KMS-11 (cell line): ENCODE data around the gene UBE2H.

Experiments used
- H2AFZ ChIP-seq: fragments of 200-600 bp; sonication (generic); 2 replicates; pipeline ENCODE4 v1.6.1; 2016; ENCODE audit warnings: antibody characterized with exemption, mixed run types, low read depth
- H3K27ac ChIP-seq: fragments of 200-600 bp; sonication (generic); 2 replicates; pipeline ENCODE4 v1.6.1; 2016; ENCODE audit warnings: mild to moderate bottlenecking, mixed run types
- H3K27me3 ChIP-seq: fragments of 200-600 bp; sonication (generic); 2 replicates; pipeline ENCODE4 v1.6.1; 2017; ENCODE audit warnings: mild to moderate bottlenecking, low read depth, mixed run types, moderate library complexity; ENCODE audit not compliant: insufficient read depth
- H3K36me3 ChIP-seq: fragments of 200-600 bp; sonication (generic); 2 replicates; pipeline ENCODE4 v1.6.1; 2017; ENCODE audit warnings: mild to moderate bottlenecking, mixed run types; ENCODE audit not compliant: insufficient read depth
- H3K4me1 ChIP-seq: fragments of 200-600 bp; sonication (generic); 2 replicates; pipeline ENCODE4 v1.6.1; 2016; ENCODE audit warnings: mild to moderate bottlenecking, low read depth, mixed run types; ENCODE audit not compliant: poor library complexity, severe bottlenecking
- H3K4me2 ChIP-seq: fragments of 200-600 bp; sonication (generic); 2 replicates; pipeline ENCODE4 v1.7.0; 2016; ENCODE audit warnings: mild to moderate bottlenecking, mixed run types
- H3K4me3 ChIP-seq: fragments of 200-600 bp; sonication (generic); IDR thresholded peaks from 2 replicates; pipeline ENCODE4 v1.6.1; 2017; ENCODE audit warnings: low read depth, low read length, mixed read lengths; ENCODE audit not compliant: insufficient read depth
- H3K79me2 ChIP-seq: fragments of 200-600 bp; sonication (generic); 2 replicates; pipeline ENCODE4 v1.6.1; 2016; ENCODE audit warnings: low read depth, mixed run types; ENCODE audit not compliant: insufficient read depth
- H3K9ac ChIP-seq: fragments of 200-600 bp; sonication (generic); 2 replicates; pipeline ENCODE4 v1.6.1; 2016; ENCODE audit warnings: mild to moderate bottlenecking, mixed run types
- H4K20me1 ChIP-seq: fragments of 200-600 bp; sonication (generic); 2 replicates; pipeline ENCODE4 v1.6.1; 2016; ENCODE audit warnings: mild to moderate bottlenecking, mixed run types; ENCODE audit not compliant: insufficient read depth
- CTCF ChIP-seq: fragments of 200-600 bp; sonication (generic); conservative IDR thresholded peaks from 2 replicates; pipeline ENCODE4 v1.6.1; 2017; ENCODE audit warnings: low read depth, mild to moderate bottlenecking, antibody characterized with exemption, low read length, moderate library complexity, mixed read lengths

The UBE2H gene

DNA sequence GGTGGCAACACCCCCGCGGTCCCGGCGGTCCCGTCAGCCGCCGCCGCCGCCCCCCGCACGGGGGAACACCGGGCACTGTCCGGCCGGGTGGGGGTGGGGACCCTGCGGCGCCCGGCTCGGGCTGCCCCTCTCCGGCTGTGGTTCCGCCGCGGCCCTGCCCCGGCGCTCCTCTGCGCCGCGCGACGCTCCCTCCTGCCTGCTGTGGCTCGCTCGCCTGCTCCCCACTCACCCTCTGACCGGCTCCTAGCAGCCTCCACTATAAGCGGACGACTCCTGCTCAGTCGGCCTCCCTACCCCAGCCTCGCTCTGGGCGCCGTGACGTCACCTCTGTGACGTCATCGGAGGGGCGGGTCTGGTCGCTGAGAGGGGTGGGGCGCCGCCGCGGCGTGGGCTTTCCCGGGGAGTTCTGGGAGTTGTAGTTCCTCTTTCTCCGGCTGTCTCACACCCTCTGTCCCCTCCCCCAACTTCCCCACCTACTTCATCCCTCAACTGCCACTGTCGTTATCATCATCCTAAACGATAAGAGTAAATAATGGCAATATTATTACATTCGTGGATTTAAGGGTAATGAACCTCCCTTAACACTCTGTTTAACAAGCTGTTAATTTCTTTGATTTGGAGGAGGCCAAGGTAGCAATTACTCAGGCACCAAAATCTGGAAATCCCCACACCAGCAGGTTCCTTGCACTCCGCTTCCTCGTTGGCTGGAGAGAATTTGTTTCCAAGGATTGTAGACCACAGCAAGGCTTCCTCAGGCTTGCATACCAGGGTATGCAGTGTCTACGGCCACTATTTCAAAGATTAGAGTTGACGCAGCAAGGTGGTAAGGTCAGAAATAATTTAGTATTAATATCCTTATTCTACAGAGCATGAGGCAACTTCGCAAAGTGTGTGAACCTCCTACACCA is at the start of gene UBE2H:
Gene UBE2H, minus strand, starts transcription at position 308 of the 908 bp plus-strand sequence. CDS start 405 bp downstream, outside the sequence.
- Histone ChIP-seq H3K4me2 (peak within 1 kb of the TSS; percentile 95), H3K79me2 (peaks cover 48% of the 10 kb centered on the region), H3K4me1 (peaks cover 23% of the 10 kb centered on the region), H3K27me3 (no peaks in the 10 kb centered on the region), H3K27ac (peak within 1 kb of the TSS; percentile 81), H3K9ac (peak within 1 kb of the TSS; percentile 85), H4K20me1 (peaks cover 5% of the 10 kb centered on the region), H3K36me3 (no peaks in the 10 kb centered on the region), H2AFZ (peak within 1 kb of the TSS; percentile 45), H3K4me3 (no peak within 1 kb of the TSS)
- TF ChIP-seq CTCF: no peak

DNA sequence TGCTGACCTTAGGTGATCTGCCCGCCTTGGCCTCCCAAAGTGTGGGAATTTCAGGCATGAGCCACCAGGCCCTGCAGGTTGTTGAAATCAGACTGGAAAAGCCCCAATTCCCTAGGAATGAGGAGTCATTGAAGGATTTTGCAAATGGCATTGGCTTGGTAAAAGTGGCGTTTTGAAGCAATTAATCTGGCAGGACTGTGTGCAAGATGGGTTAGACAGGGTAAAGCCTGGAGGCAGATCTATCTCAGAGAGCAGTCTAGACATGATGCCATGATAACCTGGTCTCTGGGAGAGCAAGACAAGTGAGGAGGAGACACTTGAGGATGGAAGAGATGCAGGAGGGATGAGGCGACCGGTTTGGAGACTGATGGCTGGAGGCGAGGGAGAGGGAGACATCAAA is 45.7 kb upstream of the UBE2H start:
- no peaks in the 10 kb centered on the region for H3K79me2 ChIP-seq
- no peak overlapping the region for H3K9ac ChIP-seq
- no peaks in the 10 kb centered on the region for H3K27me3 ChIP-seq
- no peak overlapping the region for H3K4me3 ChIP-seq
- H3K4me2 ChIP-seq: no peak overlapping the region
- H4K20me1 ChIP-seq: no peaks in the 10 kb centered on the region
- no peak for TF ChIP-seq CTCF
- no peak overlapping the region for H3K27ac ChIP-seq
- no peak overlapping the region for H2AFZ ChIP-seq
- no peaks in the 10 kb centered on the region for H3K36me3 ChIP-seq
- no peaks in the 10 kb centered on the region for H3K4me1 ChIP-seq

- no peaks in the 10 kb centered on the region for H3K4me1 ChIP-seq
- no peak for TF ChIP-seq CTCF
- H3K4me3 ChIP-seq: no peak overlapping the region
- no peak overlapping the region for H2AFZ ChIP-seq
- H3K27me3 ChIP-seq: no peaks in the 10 kb centered on the region
- H3K4me2 ChIP-seq: no peak overlapping the region
- H4K20me1 ChIP-seq: no peaks in the 10 kb centered on the region
- H3K79me2 ChIP-seq: no peaks in the 10 kb centered on the region
- no peaks in the 10 kb centered on the region for H3K36me3 ChIP-seq
- H3K27ac ChIP-seq: no peak overlapping the region
- H3K9ac ChIP-seq: no peak overlapping the region
Observed at GRCh38 chr7:129997285-129997684, 44.5 kb upstream of the UBE2H start.

DNA sequence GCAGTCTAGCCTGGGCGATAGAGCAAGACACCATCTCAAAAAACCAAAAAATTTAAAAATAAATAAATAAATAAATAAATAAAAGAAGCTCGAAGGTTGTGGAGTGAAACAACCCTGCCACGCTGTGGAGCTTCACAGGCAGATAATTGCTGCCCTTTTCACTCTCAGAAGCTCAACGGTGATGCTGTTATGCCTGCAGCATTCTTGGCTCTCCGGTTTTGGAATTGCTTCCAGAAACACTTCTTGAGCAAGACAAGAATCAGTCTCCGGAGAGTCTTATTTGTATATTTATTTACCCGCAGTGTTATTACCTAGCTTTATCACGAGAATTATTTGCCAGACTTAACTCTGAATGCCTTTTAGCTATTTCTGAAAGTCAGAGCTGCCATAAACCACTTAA is 40.5 kb upstream of the UBE2H start:
- no peaks in the 10 kb centered on the region for H3K79me2 ChIP-seq
- H3K27me3 ChIP-seq: no peaks in the 10 kb centered on the region
- no peak overlapping the region for H3K9ac ChIP-seq
- no peak overlapping the region for H2AFZ ChIP-seq
- TF ChIP-seq CTCF: no peak
- no peak overlapping the region for H3K4me2 ChIP-seq
- H3K27ac ChIP-seq: no peak overlapping the region
- H3K4me3 ChIP-seq: no peak overlapping the region
- no peaks in the 10 kb centered on the region for H3K36me3 ChIP-seq
- peaks cover 15% of the 10 kb centered on the region for H3K4me1 ChIP-seq
- H4K20me1 ChIP-seq: no peaks in the 10 kb centered on the region
